GM23338 (cell line): ENCODE data around the gene GRK5. TPM values are rescaled to one million over a fixed set of nuclear protein-coding genes. Genes with fewer than 3 reads are reported as not detected.

Experiments
- ATAC-seq: fragments of 200-7000 bp; cut with Tn5 transposase; 3 replicates; pipeline ENCODE4 v1.9.1; 2020
- DNase-seq: peaks from one replicate; pipeline ENCODE4 v3.0.0-alpha.2; 2015; ENCODE audit warnings: low spot score
- H2AFZ ChIP-seq: fragments of 200-600 bp; sonication (generic); 2 replicates; pipeline ENCODE4 v1.8.0; 2016; ENCODE audit warnings: antibody characterized with exemption, mild to moderate bottlenecking, moderate library complexity
- H3F3A ChIP-seq: fragments of 200-600 bp; sonication (generic); replicated peaks from 2 replicates; pipeline ENCODE4 v1.8.0; 2017; ENCODE audit warnings: antibody characterized with exemption, mixed run types, low read depth
- H3K27ac ChIP-seq: fragments of 200-600 bp; sonication (generic); 2 replicates; pipeline ENCODE4 v1.6.1; 2016; ENCODE audit warnings: low read depth
- H3K27me3 ChIP-seq: fragments of 200-600 bp; sonication (generic); 2 replicates; pipeline ENCODE4 v1.8.0; 2016; ENCODE audit warnings: mild to moderate bottlenecking, mixed run types, moderate library complexity; ENCODE audit not compliant: insufficient read depth
- H3K36me3 ChIP-seq: fragments of 200-600 bp; sonication (generic); 2 replicates; pipeline ENCODE4 v1.8.0; 2016; ENCODE audit warnings: mild to moderate bottlenecking; ENCODE audit not compliant: insufficient read depth
- H3K4me1 ChIP-seq: fragments of 200-600 bp; sonication (generic); 2 replicates; pipeline ENCODE4 v1.8.0; 2016; ENCODE audit warnings: mild to moderate bottlenecking, moderate library complexity; ENCODE audit not compliant: insufficient read depth
- H3K4me2 ChIP-seq: fragments of 200-600 bp; sonication (generic); 2 replicates; pipeline ENCODE4 v1.7.1; 2017; ENCODE audit warnings: mixed run types
- H3K4me3 ChIP-seq: fragments of 200-600 bp; sonication (generic); 2 replicates; pipeline ENCODE4 v1.6.1; 2016; ENCODE audit warnings: mixed run types
- H3K79me2 ChIP-seq: fragments of 200-600 bp; sonication (generic); replicated peaks from 2 replicates; pipeline ENCODE4 v1.8.0; 2017; ENCODE audit warnings: mild to moderate bottlenecking; ENCODE audit not compliant: insufficient read depth
- H3K9me2 ChIP-seq: fragments of 200-600 bp; sonication (generic); 2 replicates; pipeline ENCODE4 v1.8.0; 2017; ENCODE audit not compliant: insufficient read depth
- H4K20me1 ChIP-seq: fragments of 200-600 bp; sonication (generic); replicated peaks from 2 replicates; pipeline ENCODE4 v1.8.0; 2017; ENCODE audit warnings: mild to moderate bottlenecking; ENCODE audit not compliant: insufficient read depth
- H3K27ac Mint-ChIP-seq: 2 replicates; pipeline ENCODE4 v1.8.0; 2020; ENCODE audit warnings: inconsistent platforms, mild to moderate bottlenecking, moderate library complexity, mixed read lengths
- H3K27me3 Mint-ChIP-seq: 3 replicates; pipeline ENCODE4 v1.8.0; 2022; ENCODE audit warnings: low read depth, mild to moderate bottlenecking, moderate library complexity, mixed read lengths, inconsistent platforms; ENCODE audit not compliant: insufficient read depth, poor library complexity
- H3K36me3 Mint-ChIP-seq: 3 replicates; pipeline ENCODE4 v1.8.0; 2021; ENCODE audit warnings: low read depth, mild to moderate bottlenecking, inconsistent platforms, moderate library complexity, mixed read lengths
- H3K4me1 Mint-ChIP-seq: 3 replicates; pipeline ENCODE4 v1.8.0; 2020; ENCODE audit warnings: mild to moderate bottlenecking, inconsistent platforms, mixed read lengths
- H3K4me3 Mint-ChIP-seq: 3 replicates; pipeline ENCODE4 v1.8.0; 2021; ENCODE audit warnings: moderate library complexity, mild to moderate bottlenecking, inconsistent platforms, mixed read lengths
- H3K9me3 Mint-ChIP-seq: 3 replicates; pipeline ENCODE4 v1.8.0; 2020; ENCODE audit warnings: moderate library complexity, mild to moderate bottlenecking, inconsistent platforms, mixed read lengths
- CREB1 ChIP-seq: fragments of 250-450 bp; sonication (Bioruptor Pico); IDR thresholded peaks from 2 replicates; pipeline ENCODE4 v1.5.0; 2020; ENCODE audit warnings: low read depth, mild to moderate bottlenecking, moderate library complexity
- EZH2 ChIP-seq: fragments of 200-600 bp; sonication (generic); IDR thresholded peaks from one replicate; pipeline ENCODE4 v1.8.0; 2017; ENCODE audit warnings: antibody characterized with exemption, mild to moderate bottlenecking, low read depth; ENCODE audit not compliant: unreplicated experiment
- EZH2phosphoT487 ChIP-seq: fragments of 200-600 bp; sonication (generic); IDR thresholded peaks from one replicate; pipeline ENCODE4 v1.8.1; 2018; ENCODE audit warnings: antibody characterized with exemption; ENCODE audit not compliant: unreplicated experiment
- JUNB ChIP-seq: IDR thresholded peaks from one replicate; pipeline ENCODE4 v1.6.1; 2016; ENCODE audit warnings: antibody characterized with exemption; ENCODE audit not compliant: unreplicated experiment
- ZNF331 ChIP-seq: fragments of 250-450 bp; sonication (Bioruptor Pico); IDR thresholded peaks from 2 replicates; pipeline ENCODE4 v1.5.0; 2020; ENCODE audit warnings: low read depth, mild to moderate bottlenecking, moderate library complexity
- ZNF462 ChIP-seq: fragments of 250-450 bp; sonication (Bioruptor Pico); IDR thresholded peaks from 2 replicates; pipeline ENCODE4 v1.5.0; 2020; ENCODE audit warnings: mild to moderate bottlenecking, moderate library complexity
- polyA plus RNA-seq: library from polyadenylated mRNA; unstranded; fragments of >200 nt; fragmentation: Nextera tagmentation; extraction: Ambion mirVana; gene quantifications from 2 replicates; pipeline ENCODE4 v1.2.1, GENCODE V29; 2016
- total RNA-seq: library from RNA; depleted of rRNA; stranded (reverse); fragments of >200 nt; shearing (Covaris generic); gene quantifications from 2 replicates; pipeline ENCODE4 v1.2.3, GENCODE V29; 2014

GRK5 gene
- total and polyA plus RNA-seq, 2 experiments from 2014 or later, result 0.53 to 2.0 TPM

DNA sequence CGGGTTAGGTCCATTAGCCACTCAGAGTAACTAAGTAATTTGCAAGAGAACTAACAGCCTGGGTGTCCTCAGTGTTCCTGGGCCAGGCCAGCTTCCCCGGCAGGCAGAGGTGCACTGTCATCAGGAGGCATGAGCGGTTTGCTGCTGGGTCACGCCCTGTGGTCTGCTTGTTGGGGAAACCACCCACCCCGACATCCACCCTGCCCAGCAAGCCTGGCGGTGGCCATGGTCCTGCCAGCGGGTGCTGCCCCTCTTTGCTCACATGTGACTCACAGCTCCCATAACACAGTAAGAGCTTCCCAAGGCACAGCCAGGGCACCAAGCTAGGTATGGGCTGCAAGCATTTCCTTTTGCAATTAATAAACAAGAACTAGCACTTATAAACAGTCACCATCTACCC lies 259.3 kb downstream of the GRK5 start (continued):
- no peak for TF ChIP-seq EZH2
- TF ChIP-seq ZNF331 (CRISPR knock-in tag), result no peak
- no peak for TF ChIP-seq CREB1 (CRISPR knock-in tag)
- TF ChIP-seq EZH2phosphoT487, result no peak

GRCh38 chr10:119468542-119469324 lies 261.4 kb downstream of the GRK5 start:
- Histone ChIP-seq H3K36me3 (no peaks in the 10 kb centered on the region), H3K4me2 (no peak overlapping the region)
- H3K27ac Mint-ChIP-seq, result no peak overlapping the region

More at GRCh38 chr10:119468542-119469324, 261.4 kb downstream of the GRK5 start:
- H3K27me3 ChIP-seq, result no peaks in the 10 kb centered on the region
- no peak overlapping the region for H3K4me3 ChIP-seq
- DNase-seq (no peak), ATAC-seq (no peak)
- H4K20me1 ChIP-seq, result no peaks in the 10 kb centered on the region
- H3K4me1 Mint-ChIP-seq, result no peaks in the 10 kb centered on the region
- H3K36me3 Mint-ChIP-seq, result no peaks in the 10 kb centered on the region
- no peaks in the 10 kb centered on the region for H3K79me2 ChIP-seq
- no peaks in the 10 kb centered on the region for H3K4me1 ChIP-seq
- peaks cover 3% of the 10 kb centered on the region for H3K9me2 ChIP-seq
- peaks cover 6% of the 10 kb centered on the region for H3K27me3 Mint-ChIP-seq
- no peak overlapping the region for H3K4me3 Mint-ChIP-seq
- H3K27ac ChIP-seq, result no peak overlapping the region
- no peak overlapping the region for H2AFZ ChIP-seq
- H3K9me3 Mint-ChIP-seq, result peaks cover 2% of the 10 kb centered on the region; the same call in 2 of the 3 replicates
- no peaks in the 10 kb centered on the region for H3F3A ChIP-seq
- no peak for TF ChIP-seq JUNB
- TF ChIP-seq CREB1 (CRISPR knock-in tag), result no peak
- no peak for TF ChIP-seq ZNF462
